ENCODE results near the gene ANKRD13C.

Gene ANKRD13C

DNA sequence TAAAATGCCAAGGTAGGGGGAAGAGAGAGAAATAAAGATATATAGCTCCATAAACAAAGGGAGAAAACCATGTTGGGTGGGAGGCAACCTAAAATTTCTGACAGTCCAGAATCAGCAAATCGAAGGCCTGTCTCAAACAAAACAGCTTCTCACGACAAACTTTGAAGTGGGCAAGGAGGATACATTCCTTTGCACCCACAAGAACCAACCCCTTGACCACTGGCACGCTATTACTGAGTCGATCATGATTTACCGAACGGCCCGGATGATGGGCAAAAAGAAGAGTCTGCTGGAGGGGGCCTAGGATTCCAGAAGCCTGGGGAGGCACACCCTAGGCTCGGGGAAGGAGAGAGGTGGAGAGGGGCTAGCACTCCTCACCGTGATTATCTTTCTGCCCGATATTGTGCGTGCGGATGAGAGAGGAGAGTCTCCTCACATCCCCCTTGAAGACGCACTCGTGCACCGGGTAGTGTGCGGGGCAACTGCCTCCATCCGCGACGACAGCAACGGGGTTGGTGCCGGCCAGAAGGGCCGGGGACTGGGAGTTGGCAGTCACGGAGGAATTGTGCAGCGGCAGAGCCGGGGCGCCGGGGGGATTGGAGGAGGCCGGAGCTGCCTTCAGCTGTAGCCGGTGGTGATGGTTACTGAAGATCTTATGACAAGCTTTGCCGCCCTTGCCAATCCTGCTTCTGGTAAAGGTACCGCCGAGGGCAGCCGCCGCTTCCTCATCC lies 756 bp downstream of the ANKRD13C start (continued):
- TF ChIP-seq, protein P1, sequence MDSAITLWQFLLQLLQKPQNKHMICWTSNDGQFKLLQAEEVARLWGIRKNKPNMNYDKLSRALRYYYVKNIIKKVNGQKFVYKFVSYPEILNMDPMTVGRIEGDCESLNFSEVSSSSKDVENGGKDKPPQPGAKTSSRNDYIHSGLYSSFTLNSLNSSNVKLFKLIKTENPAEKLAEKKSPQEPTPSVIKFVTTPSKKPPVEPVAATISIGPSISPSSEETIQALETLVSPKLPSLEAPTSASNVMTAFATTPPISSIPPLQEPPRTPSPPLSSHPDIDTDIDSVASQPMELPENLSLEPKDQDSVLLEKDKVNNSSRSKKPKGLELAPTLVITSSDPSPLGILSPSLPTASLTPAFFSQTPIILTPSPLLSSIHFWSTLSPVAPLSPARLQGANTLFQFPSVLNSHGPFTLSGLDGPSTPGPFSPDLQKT (IDR thresholded peaks at IDR 0.05; ENCODE audit: borderline replicate concordance, low read depth, low read length): no peak
- peak; percentile 82 for TF ChIP-seq WT1 (tag by site-specific recombination; IDR thresholded peaks at IDR 0.05)
- TF ChIP-seq, protein P2, sequence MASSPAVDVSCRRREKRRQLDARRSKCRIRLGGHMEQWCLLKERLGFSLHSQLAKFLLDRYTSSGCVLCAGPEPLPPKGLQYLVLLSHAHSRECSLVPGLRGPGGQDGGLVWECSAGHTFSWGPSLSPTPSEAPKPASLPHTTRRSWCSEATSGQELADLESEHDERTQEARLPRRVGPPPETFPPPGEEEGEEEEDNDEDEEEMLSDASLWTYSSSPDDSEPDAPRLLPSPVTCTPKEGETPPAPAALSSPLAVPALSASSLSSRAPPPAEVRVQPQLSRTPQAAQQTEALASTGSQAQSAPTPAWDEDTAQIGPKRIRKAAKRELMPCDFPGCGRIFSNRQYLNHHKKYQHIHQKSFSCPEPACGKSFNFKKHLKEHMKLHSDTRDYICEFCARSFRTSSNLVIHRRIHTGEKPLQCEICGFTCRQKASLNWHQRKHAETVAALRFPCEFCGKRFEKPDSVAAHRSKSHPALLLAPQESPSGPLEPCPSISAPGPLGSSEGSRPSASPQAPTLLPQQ (tag by site-specific recombination; IDR thresholded peaks at IDR 0.05): no peak
- peak; percentile 17; the same call in 1 of the 2 replicates for TF ChIP-seq ZFHX2 (tag by site-specific recombination; conservative IDR thresholded peaks at IDR 0.05)
- TF ChIP-seq ZNF280C (tag by site-specific recombination; IDR thresholded peaks at IDR 0.05): no peak
- TF ChIP-seq, protein P3, sequence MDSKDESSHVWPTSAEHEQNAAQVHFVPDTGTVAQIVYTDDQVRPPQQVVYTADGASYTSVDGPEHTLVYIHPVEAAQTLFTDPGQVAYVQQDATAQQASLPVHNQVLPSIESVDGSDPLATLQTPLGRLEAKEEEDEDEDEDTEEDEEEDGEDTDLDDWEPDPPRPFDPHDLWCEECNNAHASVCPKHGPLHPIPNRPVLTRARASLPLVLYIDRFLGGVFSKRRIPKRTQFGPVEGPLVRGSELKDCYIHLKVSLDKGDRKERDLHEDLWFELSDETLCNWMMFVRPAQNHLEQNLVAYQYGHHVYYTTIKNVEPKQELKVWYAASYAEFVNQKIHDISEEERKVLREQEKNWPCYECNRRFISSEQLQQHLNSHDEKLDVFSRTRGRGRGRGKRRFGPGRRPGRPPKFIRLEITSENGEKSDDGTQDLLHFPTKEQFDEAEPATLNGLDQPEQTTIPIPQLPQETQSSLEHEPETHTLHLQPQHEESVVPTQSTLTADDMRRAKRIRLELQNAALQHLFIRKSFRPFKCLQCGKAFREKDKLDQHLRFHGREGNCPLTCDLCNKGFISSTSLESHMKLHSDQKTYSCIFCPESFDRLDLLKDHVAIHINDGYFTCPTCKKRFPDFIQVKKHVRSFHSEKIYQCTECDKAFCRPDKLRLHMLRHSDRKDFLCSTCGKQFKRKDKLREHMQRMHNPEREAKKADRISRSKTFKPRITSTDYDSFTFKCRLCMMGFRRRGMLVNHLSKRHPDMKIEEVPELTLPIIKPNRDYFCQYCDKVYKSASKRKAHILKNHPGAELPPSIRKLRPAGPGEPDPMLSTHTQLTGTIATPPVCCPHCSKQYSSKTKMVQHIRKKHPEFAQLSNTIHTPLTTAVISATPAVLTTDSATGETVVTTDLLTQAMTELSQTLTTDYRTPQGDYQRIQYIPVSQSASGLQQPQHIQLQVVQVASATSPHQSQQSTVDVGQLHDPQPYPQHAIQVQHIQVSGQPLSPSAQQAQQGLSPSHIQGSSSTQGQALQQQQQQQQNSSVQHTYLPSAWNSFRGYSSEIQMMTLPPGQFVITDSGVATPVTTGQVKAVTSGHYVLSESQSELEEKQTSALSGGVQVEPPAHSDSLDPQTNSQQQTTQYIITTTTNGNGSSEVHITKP (tag by site-specific recombination; IDR thresholded peaks at IDR 0.05): peak; percentile 66; the same call in 1 of the 2 replicates
- TF ChIP-seq ZBTB20 (tag by site-specific recombination; IDR thresholded peaks at IDR 0.05): peak; percentile 85
- TF ChIP-seq ZNF335 (tag by site-specific recombination; conservative IDR thresholded peaks at IDR 0.05): peak; percentile 60

DNA sequence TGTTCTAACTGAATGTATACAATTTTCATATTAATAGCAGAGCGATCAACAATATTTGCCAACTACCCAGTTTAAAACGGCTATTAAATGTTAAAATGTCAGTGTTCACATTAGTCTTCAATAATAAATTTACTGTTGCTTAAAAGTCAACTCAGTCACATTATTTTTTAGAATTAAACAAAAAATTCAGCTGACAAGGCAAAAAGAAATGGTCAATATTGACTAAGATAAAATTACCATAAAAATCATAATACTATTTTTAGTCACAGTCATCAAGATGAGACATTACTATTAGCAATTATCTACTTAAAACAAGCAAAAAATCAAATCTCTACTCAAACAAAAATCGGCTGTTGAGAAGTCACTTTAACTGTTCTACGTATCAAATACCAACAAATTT lies 1.5 kb downstream of the ANKRD13C start:
- ChIA-PET CTCF (interaction anchor here (1.7 kb wide), 1 partner anchor 156 kb away, joined by 4 read pairs; no protein-coding TSS in a partner anchor), POLR2A (interaction anchor here (1.0 to 2.4 kb wide), 4 partner anchors 12 to 58 kb away, joined by 3 to 87 read pairs (median 6); partner anchors contain the start of gene CTH)
- Histone ChIP-seq H3K4me3 (ENCODE audit: low read depth, low read length) (peak overlapping the region; percentile 76), H3K27ac (ENCODE audit: extremely low read depth, low read depth, low read length) (peak overlapping the region; percentile 81; the same call in 1 of the 2 replicates), H3K9me3 (ENCODE audit: control insufficient read depth, insufficient read depth, low read depth, low read length) (no peaks in the 10 kb centered on the region), H3K36me3 (ENCODE audit: control insufficient read depth in 2 of 2, insufficient read depth in 1 of 2, low read length in 2 of 2) (peaks cover 0 to 6% of the 10 kb centered on the region in 2 experiments; a peak in 2 of 3 replicates), H3K4me1 (ENCODE audit: control insufficient read depth, insufficient read depth, low read length) (no peaks in the 10 kb centered on the region; the same call in 1 of the 2 replicates)
- no peak for TF ChIP-seq ZNF777 (tag by site-specific recombination; IDR thresholded peaks at IDR 0.05; ENCODE audit: borderline replicate concordance)
- no peak for TF ChIP-seq ZNF549 (tag by site-specific recombination; IDR thresholded peaks at IDR 0.05)
- no peak for TF ChIP-seq ZNF776 (tag by site-specific recombination; IDR thresholded peaks at IDR 0.05; ENCODE audit: borderline replicate concordance)
- TF ChIP-seq SP2 (tag by site-specific recombination; IDR thresholded peaks at IDR 0.05): no peak
- TF ChIP-seq, protein P4, sequence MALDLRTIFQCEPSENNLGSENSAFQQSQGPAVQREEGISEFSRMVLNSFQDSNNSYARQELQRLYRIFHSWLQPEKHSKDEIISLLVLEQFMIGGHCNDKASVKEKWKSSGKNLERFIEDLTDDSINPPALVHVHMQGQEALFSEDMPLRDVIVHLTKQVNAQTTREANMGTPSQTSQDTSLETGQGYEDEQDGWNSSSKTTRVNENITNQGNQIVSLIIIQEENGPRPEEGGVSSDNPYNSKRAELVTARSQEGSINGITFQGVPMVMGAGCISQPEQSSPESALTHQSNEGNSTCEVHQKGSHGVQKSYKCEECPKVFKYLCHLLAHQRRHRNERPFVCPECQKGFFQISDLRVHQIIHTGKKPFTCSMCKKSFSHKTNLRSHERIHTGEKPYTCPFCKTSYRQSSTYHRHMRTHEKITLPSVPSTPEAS (tag by site-specific recombination; IDR thresholded peaks at IDR 0.05): no peak
- no peak for TF ChIP-seq ZNF292 (tag by site-specific recombination; IDR thresholded peaks at IDR 0.05; ENCODE audit: borderline replicate concordance, low read depth)
- no peak for TF ChIP-seq ZNF148 (tag by site-specific recombination; IDR thresholded peaks at IDR 0.05; ENCODE audit: borderline replicate concordance)
- no peak for TF ChIP-seq YY1 (tag by site-specific recombination; IDR thresholded peaks at IDR 0.05)
- no peak for TF ChIP-seq ZNF707 (tag by site-specific recombination; IDR thresholded peaks at IDR 0.05)
- TF ChIP-seq, protein P5, sequence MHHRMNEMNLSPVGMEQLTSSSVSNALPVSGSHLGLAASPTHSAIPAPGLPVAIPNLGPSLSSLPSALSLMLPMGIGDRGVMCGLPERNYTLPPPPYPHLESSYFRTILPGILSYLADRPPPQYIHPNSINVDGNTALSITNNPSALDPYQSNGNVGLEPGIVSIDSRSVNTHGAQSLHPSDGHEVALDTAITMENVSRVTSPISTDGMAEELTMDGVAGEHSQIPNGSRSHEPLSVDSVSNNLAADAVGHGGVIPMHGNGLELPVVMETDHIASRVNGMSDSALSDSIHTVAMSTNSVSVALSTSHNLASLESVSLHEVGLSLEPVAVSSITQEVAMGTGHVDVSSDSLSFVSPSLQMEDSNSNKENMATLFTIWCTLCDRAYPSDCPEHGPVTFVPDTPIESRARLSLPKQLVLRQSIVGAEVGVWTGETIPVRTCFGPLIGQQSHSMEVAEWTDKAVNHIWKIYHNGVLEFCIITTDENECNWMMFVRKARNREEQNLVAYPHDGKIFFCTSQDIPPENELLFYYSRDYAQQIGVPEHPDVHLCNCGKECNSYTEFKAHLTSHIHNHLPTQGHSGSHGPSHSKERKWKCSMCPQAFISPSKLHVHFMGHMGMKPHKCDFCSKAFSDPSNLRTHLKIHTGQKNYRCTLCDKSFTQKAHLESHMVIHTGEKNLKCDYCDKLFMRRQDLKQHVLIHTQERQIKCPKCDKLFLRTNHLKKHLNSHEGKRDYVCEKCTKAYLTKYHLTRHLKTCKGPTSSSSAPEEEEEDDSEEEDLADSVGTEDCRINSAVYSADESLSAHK (tag by site-specific recombination; IDR thresholded peaks at IDR 0.05): no peak
- TF ChIP-seq ZNF623 (tag by site-specific recombination; IDR thresholded peaks at IDR 0.05): no peak
- no peak for TF ChIP-seq ZNF19 (tag by site-specific recombination; IDR thresholded peaks at IDR 0.05; ENCODE audit: low read depth)
